Neural cell (in vitro differentiated cells): ENCODE results near the gene RCL1. TPM values are rescaled to one million over a fixed set of nuclear protein-coding genes. Genes with fewer than 3 reads are reported as not detected.

ENCODE experiments used
- H2AFZ ChIP-seq: fragments of 200-600, 300-800 bp; sonication (generic), shearing (Covaris generic); 2 replicates; pipeline ENCODE4 v1.6.0; 2014; ENCODE audit warnings: low read depth, mild to moderate bottlenecking, antibody characterized with exemption, low read length, moderate library complexity
- H3F3A ChIP-seq: fragments of 200-600 bp; shearing (Covaris generic); 2 replicates; pipeline ENCODE4 v1.6.1; 2016; ENCODE audit warnings: mild to moderate bottlenecking, moderate library complexity, mixed read lengths, antibody characterized with exemption, low read length; ENCODE audit not compliant: insufficient read depth, poor library complexity, severe bottlenecking
- H3K27ac ChIP-seq: fragments of 200-600, 300-800 bp; sonication (generic), shearing (Covaris generic); 2 replicates; pipeline ENCODE4 v1.5.1; 2014; ENCODE audit warnings: mild to moderate bottlenecking, low read length, moderate library complexity
- H3K27me3 ChIP-seq: fragments of 300-800, 200-600 bp; sonication (generic), shearing (Covaris generic); 2 replicates; pipeline ENCODE4 v1.6.0; 2014; ENCODE audit warnings: mild to moderate bottlenecking, low read depth, low read length, moderate library complexity; ENCODE audit not compliant: insufficient read depth
- H3K36me3 ChIP-seq: fragments of 300-800, 200-600 bp; sonication (generic), shearing (Covaris generic); 2 replicates; pipeline ENCODE4 v1.5.1; 2014; ENCODE audit warnings: mild to moderate bottlenecking, antibody characterized with exemption, low read length, moderate library complexity; ENCODE audit not compliant: insufficient read depth
- H3K4me2 ChIP-seq: fragments of 300-800, 200-600 bp; sonication (generic), shearing (Covaris generic); 2 replicates; pipeline ENCODE4 v1.6.0; 2014; ENCODE audit warnings: mild to moderate bottlenecking, low read length
- H3K4me3 ChIP-seq: fragments of 300-800, 200-600 bp; sonication (generic), shearing (Covaris generic); 2 replicates; pipeline ENCODE4 v1.5.1; 2014; ENCODE audit warnings: mild to moderate bottlenecking, low read length, moderate library complexity
- H3K79me2 ChIP-seq: fragments of 200-600 bp; shearing (Covaris generic); replicated peaks from 2 replicates; pipeline ENCODE4 v1.6.0; 2014; ENCODE audit warnings: mild to moderate bottlenecking, low read length, moderate library complexity; ENCODE audit not compliant: insufficient read depth
- H3K9ac ChIP-seq: fragments of 300-800, 200-600 bp; sonication (generic), shearing (Covaris generic); 2 replicates; pipeline ENCODE4 v1.6.1; 2016; ENCODE audit warnings: mild to moderate bottlenecking, low read length, mixed read lengths
- H3K9me2 ChIP-seq: fragments of 200-600 bp; shearing (Covaris generic); 2 replicates; pipeline ENCODE4 v1.6.1; 2016; ENCODE audit warnings: mild to moderate bottlenecking, low read length, mixed read lengths; ENCODE audit not compliant: insufficient read depth
- H3K9me3 ChIP-seq: fragments of 200-600, 300-800 bp; sonication (generic), shearing (Covaris generic); 2 replicates; pipeline ENCODE4 v1.6.1; 2016; ENCODE audit warnings: mild to moderate bottlenecking, mixed run types, low read length, moderate library complexity, mixed read lengths
- H4K20me1 ChIP-seq: fragments of 200-600 bp; shearing (Covaris generic); 2 replicates; pipeline ENCODE4 v1.6.1; 2016; ENCODE audit warnings: mild to moderate bottlenecking, mixed run types; ENCODE audit not compliant: insufficient read depth
- EP300 ChIP-seq: fragments of 450-650 bp; conservative IDR thresholded peaks from 2 replicates; pipeline ENCODE4 v1.6.1; 2014; ENCODE audit warnings: antibody characterized with exemption, mild to moderate bottlenecking, moderate library complexity; ENCODE audit not compliant: poor library complexity, severe bottlenecking
- EZH2 ChIP-seq: fragments of 200-600, 300-800 bp; shearing (Covaris generic), sonication (generic); IDR thresholded peaks from 2 replicates; pipeline ENCODE4 v1.6.1; 2014; ENCODE audit warnings: antibody characterized with exemption, low read length, borderline replicate concordance, mild to moderate bottlenecking; ENCODE audit not compliant: insufficient read depth, poor library complexity, severe bottlenecking
- MXI1 ChIP-seq: fragments of 450-650 bp; conservative IDR thresholded peaks from 2 replicates; pipeline ENCODE4 v1.6.1; 2014; ENCODE audit warnings: antibody characterized with exemption, mild to moderate bottlenecking; ENCODE audit not compliant: poor library complexity, severe bottlenecking
- POLR2AphosphoS5 ChIP-seq: IDR thresholded peaks from 2 replicates; pipeline ENCODE4 v1.6.1; 2012
- RAD21 ChIP-seq: fragments of 450-650 bp; conservative IDR thresholded peaks from 2 replicates; pipeline ENCODE4 v1.6.1; 2014; ENCODE audit warnings: antibody characterized with exemption, mild to moderate bottlenecking, moderate library complexity
- SMC3 ChIP-seq: fragments of 450-650 bp; conservative IDR thresholded peaks from 2 replicates; pipeline ENCODE4 v1.6.1; 2014; ENCODE audit warnings: antibody characterized with exemption, mild to moderate bottlenecking, moderate library complexity; ENCODE audit not compliant: poor library complexity
- TAF1 ChIP-seq: IDR thresholded peaks from 2 replicates; pipeline ENCODE4 v1.6.1; 2012; ENCODE audit warnings: low read depth
- polyA plus RNA-seq: library from polyadenylated mRNA; depleted of rRNA; stranded (reverse); fragments of >200 nt; gene quantifications from 2 replicates; pipeline ENCODE4 v1.2.3, GENCODE V29; 2014
- TF ChIP-seq, protein P1 (sequence below): fragments of 450-650 bp; IDR thresholded peaks from 2 replicates; pipeline ENCODE4 v1.5.1; 2014; ENCODE audit warnings: antibody characterized with exemption, mild to moderate bottlenecking, moderate library complexity; ENCODE audit not compliant: poor library complexity, severe bottlenecking
- TF ChIP-seq, protein P2 (sequence below): IDR thresholded peaks from 2 replicates; pipeline ENCODE4 v1.6.1; 2012; ENCODE audit warnings: borderline replicate concordance

The RCL1 gene
- polyA plus RNA-seq, 1 donor from 2014 or later = 4.2 TPM

DNA sequence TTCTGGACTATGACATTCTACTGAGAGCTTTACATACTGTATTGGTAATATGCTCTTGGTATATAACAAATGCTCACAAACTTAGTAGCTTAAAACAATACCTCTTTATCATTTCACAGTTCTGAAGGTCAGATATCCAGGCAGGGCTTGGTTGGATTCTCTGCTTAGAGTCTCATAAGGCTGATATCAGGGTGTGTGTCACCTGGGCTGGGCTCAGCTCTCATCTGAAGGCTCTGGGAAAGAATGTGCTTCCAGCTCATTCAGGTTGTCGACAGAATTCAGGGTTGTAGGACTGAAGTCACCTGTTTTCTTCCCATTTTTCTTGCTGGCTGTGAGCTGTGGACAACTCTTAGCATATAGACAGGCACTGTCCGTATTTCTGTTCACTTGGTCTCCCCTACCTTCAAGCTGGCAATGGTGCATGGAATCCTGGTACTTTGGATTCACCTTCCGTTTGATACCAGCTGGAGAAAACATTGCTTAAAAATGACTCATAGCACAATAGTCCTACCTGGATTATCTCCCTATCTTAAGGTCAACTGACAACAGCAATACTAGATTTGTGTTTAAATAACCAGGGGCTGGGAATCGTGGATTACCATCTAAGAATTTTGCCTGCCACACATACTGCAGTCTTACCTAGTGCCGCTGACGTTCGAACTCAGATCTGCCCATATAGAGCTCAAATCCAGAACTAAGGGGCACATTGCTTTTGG lies 69.2 kb downstream of the RCL1 start:
- Histone ChIP-seq H3K27ac (no peak overlapping the region), H2AFZ (no peak overlapping the region), H4K20me1 (no peaks in the 10 kb centered on the region), H3K9me3 (no peaks in the 10 kb centered on the region), H3K36me3 (no peaks in the 10 kb centered on the region), H3K4me2 (no peak overlapping the region), H3K27me3 (no peaks in the 10 kb centered on the region), H3K4me3 (no peak overlapping the region), H3K9ac (no peak overlapping the region), H3K9me2 (no peaks in the 10 kb centered on the region), H3F3A (no peaks in the 10 kb centered on the region), H3K79me2 (no peaks in the 10 kb centered on the region)
- TF ChIP-seq MXI1 = no peak
- TF ChIP-seq, protein P1, sequence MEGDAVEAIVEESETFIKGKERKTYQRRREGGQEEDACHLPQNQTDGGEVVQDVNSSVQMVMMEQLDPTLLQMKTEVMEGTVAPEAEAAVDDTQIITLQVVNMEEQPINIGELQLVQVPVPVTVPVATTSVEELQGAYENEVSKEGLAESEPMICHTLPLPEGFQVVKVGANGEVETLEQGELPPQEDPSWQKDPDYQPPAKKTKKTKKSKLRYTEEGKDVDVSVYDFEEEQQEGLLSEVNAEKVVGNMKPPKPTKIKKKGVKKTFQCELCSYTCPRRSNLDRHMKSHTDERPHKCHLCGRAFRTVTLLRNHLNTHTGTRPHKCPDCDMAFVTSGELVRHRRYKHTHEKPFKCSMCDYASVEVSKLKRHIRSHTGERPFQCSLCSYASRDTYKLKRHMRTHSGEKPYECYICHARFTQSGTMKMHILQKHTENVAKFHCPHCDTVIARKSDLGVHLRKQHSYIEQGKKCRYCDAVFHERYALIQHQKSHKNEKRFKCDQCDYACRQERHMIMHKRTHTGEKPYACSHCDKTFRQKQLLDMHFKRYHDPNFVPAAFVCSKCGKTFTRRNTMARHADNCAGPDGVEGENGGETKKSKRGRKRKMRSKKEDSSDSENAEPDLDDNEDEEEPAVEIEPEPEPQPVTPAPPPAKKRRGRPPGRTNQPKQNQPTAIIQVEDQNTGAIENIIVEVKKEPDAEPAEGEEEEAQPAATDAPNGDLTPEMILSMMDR = no peak
- no peak for TF ChIP-seq SMC3
- TF ChIP-seq POLR2AphosphoS5 = no peak
- no peak for TF ChIP-seq EZH2
- TF ChIP-seq EP300 = no peak
- TF ChIP-seq TAF1 = no peak
- no peak for TF ChIP-seq RAD21
- TF ChIP-seq, protein P2, sequence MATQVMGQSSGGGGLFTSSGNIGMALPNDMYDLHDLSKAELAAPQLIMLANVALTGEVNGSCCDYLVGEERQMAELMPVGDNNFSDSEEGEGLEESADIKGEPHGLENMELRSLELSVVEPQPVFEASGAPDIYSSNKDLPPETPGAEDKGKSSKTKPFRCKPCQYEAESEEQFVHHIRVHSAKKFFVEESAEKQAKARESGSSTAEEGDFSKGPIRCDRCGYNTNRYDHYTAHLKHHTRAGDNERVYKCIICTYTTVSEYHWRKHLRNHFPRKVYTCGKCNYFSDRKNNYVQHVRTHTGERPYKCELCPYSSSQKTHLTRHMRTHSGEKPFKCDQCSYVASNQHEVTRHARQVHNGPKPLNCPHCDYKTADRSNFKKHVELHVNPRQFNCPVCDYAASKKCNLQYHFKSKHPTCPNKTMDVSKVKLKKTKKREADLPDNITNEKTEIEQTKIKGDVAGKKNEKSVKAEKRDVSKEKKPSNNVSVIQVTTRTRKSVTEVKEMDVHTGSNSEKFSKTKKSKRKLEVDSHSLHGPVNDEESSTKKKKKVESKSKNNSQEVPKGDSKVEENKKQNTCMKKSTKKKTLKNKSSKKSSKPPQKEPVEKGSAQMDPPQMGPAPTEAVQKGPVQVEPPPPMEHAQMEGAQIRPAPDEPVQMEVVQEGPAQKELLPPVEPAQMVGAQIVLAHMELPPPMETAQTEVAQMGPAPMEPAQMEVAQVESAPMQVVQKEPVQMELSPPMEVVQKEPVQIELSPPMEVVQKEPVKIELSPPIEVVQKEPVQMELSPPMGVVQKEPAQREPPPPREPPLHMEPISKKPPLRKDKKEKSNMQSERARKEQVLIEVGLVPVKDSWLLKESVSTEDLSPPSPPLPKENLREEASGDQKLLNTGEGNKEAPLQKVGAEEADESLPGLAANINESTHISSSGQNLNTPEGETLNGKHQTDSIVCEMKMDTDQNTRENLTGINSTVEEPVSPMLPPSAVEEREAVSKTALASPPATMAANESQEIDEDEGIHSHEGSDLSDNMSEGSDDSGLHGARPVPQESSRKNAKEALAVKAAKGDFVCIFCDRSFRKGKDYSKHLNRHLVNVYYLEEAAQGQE = no peak

DNA sequence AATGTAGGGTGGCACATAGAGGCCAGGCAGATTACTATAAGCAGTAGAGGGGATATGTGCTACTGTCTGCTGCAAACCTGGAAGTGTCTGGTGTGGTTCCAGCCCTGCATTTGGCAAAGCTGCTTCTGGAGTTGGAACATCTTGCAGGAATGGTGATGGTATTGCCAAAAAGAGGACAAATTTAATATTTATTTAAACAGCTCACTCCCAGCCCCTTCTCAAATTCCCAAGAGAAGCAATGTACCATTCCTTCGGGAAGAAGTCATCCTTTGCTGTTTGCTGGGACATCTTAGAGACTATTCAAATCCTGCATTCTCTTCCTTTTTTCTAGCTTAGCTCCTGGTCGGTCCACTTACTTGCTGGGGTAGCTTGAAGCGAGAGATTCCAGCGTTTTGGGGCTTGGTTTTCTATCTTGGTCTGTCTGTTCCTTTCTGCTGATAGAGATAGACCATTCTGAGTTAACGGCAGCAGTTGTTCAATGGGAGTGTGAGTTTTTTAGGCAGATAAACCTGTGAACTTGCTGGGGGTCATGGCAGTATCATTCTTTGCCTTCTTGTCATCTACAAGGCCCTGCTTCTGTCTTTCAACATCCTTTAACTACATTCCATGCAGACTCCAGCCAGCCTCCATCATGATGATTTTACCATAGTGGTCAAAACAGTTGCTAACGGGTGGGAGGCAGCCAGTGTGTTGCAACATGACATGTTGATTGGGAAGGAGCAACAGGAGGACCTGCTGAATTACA lies 69.9 kb downstream of the RCL1 start:
- Histone ChIP-seq H4K20me1 (no peaks in the 10 kb centered on the region), H3K79me2 (no peaks in the 10 kb centered on the region), H3F3A (no peaks in the 10 kb centered on the region), H3K4me2 (no peak overlapping the region), H3K9me3 (no peaks in the 10 kb centered on the region), H3K4me3 (no peak overlapping the region), H3K9ac (no peak overlapping the region), H3K36me3 (no peaks in the 10 kb centered on the region), H3K9me2 (no peaks in the 10 kb centered on the region), H2AFZ (no peak overlapping the region), H3K27ac (no peak overlapping the region), H3K27me3 (no peaks in the 10 kb centered on the region)
- no peak for TF ChIP-seq EP300
- TF ChIP-seq, protein P2 = no peak
- no peak for TF ChIP-seq POLR2AphosphoS5
- TF ChIP-seq EZH2 = no peak
- TF ChIP-seq, protein P1 = no peak
